Urothelium cell line (cell line): ENCODE measurements around the gene PKNOX2.

Source experiments
- DNase-seq: peaks from one replicate; pipeline ENCODE4 v3.0.0; 2011; ENCODE audit warnings: low spot score, mixed read lengths
- FAIRE-seq: peaks from 2 replicates; lab custom pipeline; 2011; peaks lifted over from hg19 to GRCh38; lab: Jason Lieb, UNC

The PKNOX2 gene

GRCh38 chr11:125164422-125165110, at the start of gene PKNOX2:
Gene PKNOX2 (plus strand): TSS chr11:125164751. CDS start chr11:125351306, 186,555 bp downstream.
- FAIRE-seq (no peak), DNase-seq (peak; percentile 60)

GRCh38 chr11:125117429-125117828, 47.1 kb upstream of the PKNOX2 start:
- FAIRE-seq, result no peak
- DNase-seq, result no peak

DNA sequence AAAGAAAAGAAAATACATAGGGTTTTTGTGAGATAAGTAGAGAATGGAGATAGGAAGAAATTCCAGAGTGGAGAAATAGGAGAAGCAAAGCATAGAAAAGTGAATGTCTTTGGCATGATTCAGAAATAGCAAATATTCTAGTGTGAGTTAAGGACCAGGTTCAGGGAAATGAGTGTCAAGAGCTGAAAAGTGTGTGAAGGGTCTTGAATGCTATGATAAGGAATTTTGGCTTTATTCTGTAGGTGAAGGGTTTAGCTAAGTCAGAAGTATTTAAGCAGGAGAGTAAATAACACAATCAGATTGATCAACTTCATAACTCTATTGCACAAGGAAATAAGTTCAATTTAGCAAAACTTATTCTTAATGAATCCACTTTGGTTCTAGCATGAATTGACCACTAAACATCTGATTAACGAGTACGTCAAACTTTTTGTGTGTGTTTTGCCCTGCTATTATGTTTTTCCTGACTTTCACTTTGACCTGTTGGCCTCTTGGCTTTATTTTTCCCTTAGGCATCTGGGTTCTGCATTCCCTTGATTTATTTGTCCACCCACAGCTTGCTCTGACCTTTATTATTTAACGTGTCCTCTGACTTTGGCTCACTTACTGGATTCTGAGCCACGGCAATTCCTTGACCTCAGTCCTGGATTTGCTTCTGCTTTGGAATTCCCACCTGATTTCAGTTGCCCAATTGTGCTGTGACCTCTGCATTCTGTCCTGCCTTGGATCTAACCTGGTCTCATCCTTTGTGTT, 41.2 kb upstream of the PKNOX2 start:
- no peak for DNase-seq
- FAIRE-seq, result no peak

- peak; percentile 28 for DNase-seq
- no peak for FAIRE-seq
Measured at GRCh38 chr11:125123947-125124617, 40.5 kb upstream of the PKNOX2 start.

DNA sequence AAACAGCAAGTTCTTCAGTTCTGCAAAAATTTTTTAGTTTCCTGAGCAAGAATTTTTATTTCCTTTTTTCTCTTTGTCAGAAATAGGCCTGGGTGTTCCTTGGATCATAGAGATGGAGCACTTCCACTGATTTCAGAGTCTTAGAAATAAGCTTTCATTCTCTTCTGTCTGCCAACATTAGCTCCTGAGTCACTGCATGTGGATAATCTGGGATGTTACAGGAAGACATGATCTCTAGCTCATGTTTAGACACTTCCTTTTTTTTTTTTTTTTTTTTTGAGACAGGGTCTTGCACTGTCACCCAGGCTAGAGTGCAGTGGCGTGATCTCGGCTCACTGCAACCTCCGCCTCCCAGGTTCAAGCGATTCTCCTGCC, 39.9 kb upstream of the PKNOX2 start:
- DNase-seq (no peak), FAIRE-seq (no peak)

- FAIRE-seq (no peak), DNase-seq (no peak)
Measured at GRCh38 chr11:125128450-125128849, 36.1 kb upstream of the PKNOX2 start.

DNA sequence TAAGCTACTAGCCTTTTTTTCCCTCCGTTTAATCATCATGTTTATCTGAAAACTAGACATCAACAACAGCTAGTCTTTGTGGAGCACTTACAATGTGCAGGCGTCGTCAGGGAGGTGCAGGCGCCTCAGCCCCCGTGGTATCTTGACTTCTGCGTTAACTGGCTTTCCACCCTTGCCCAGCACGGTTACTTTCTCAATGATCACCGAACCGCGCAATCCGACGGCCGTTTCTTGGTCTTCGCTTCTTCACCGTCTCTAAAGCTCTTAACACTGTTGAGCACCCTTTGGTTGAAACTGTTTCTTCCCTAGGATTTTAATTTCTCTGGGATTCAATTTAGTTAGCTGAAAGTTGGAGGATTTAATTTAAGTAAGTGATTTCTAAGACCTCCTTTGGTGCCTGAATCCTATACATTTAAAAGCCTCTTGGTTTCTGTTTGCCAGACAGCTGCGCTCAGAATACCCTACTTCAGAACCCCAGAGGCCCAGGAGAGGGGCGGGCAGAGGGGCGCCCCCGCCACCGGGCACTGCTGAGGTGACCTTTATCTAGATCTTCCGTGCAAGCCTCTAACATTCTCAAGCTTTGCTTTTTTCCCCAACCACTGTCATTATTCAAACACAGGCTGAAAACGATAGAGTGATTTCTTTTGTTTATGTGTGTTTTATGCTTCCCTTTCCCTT, 35.1 kb upstream of the PKNOX2 start:
- FAIRE-seq (no peak), DNase-seq (no peak)

DNA sequence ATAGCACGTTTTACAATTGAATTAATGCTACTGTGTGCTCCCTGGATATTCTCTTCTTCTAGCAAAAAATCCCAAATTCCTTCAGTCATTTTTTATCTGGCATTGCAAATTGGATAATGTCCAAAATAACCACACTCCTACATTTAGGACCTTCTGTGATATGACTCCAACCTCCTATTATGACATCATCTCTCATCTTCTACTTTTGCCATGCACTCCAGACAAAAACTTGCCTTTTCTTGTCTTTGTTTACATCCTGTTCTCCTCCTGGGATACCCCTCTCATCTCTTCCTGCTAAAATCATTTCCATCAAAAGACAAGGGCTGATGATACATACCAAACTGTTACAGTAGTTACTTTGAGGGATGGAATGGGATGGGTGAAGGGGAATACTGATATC, 32.5 kb upstream of the PKNOX2 start:
- FAIRE-seq, result no peak
- DNase-seq, result no peak

- FAIRE-seq (no peak), DNase-seq (no peak)
Measured at GRCh38 chr11:125132596-125132995, 32.0 kb upstream of the PKNOX2 start.

GRCh38 chr11:125136001-125136400, 28.6 kb upstream of the PKNOX2 start:
- no peak for DNase-seq
- no peak for FAIRE-seq

DNA sequence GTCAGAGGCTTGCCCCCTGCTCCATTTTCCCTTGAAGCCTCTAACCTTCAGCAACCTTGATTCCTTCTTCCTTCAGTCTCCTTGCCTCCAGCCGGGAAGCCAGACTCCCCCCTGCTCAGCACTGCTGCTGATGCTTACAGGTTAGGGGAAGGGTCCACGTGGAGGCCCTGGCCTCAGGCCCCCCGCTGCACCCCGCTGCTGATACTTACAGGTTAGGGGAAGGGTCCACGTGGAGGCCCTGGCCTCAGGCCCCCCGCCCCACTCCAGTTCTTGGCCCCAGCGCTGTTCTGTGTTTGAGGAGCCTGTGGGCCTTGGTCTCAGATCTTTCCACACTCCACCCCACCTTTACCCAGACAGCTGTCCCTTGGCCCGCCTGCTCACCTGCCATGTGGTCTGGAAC, 25.6 kb upstream of the PKNOX2 start:
- no peak for DNase-seq
- FAIRE-seq, result no peak

DNA sequence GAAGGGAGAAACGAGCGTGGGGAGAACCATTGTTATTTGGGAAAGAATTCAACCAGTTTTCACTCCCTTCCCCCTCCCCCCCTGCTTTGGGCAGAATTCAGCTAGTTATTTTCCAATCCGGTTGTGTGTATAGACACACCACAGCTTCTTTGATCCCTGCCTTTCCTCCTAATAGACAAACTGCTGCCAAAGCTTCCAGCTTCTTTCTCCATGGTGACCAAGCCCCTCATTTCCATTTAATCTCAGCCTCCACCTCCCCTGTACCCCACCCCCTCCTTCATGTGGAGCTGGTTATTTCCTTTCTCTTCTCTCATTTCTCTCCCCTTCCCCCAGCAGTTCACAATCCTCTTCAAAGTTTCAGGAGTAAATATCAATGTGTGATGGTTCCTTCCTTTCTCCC, 24.8 kb upstream of the PKNOX2 start:
- DNase-seq, result no peak
- FAIRE-seq, result no peak

DNA sequence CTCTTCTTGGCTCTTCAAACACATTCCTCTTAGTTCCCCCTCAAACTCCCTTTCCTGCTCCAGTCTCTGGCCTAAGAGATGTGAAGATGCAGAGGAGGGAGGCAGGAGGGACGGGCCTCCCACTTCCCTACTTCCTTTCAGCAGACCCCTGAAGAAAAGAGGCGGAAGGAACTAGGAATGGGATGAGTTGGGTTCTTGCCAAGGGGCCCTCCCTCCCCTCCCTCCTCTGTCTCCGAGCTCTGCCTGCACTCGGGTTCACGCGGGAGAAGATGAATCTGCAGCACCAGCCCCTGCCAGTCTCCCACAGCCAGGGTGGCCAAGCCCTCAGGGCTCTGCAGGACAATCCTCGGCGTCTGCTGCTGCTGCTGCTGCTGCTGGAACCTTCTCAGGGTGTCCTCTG, 24.3 kb upstream of the PKNOX2 start:
- DNase-seq, result no peak
- FAIRE-seq, result no peak

GRCh38 chr11:125141178-125141577, 23.4 kb upstream of the PKNOX2 start:
- FAIRE-seq (no peak), DNase-seq (no peak)

GRCh38 chr11:125141686-125142535, 22.6 kb upstream of the PKNOX2 start:
- DNase-seq, result peak; percentile 59
- FAIRE-seq, result no peak

DNA sequence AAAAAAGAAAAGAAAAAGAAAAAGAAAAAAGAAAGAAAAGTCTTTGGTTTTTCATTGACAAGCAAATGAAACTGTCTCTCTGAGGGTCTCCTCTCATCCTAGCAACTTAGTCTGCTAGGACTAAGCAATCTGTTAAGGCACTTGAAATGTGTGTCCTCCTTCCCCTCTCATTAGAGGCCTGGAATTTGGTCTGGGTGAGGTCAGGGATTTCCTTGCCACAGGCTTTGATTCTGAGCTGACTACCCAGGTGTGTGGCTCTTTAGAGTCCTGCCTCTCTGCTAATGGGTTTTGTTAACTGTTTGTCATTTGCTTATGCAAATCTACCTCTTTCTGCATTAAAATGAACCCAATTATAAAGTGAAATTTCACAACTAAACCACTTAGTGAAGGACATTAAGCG, 18.3 kb upstream of the PKNOX2 start:
- no peak for DNase-seq
- FAIRE-seq, result no peak

GRCh38 chr11:125147280-125147679, 17.3 kb upstream of the PKNOX2 start:
- no peak for DNase-seq
- FAIRE-seq, result no peak

DNA sequence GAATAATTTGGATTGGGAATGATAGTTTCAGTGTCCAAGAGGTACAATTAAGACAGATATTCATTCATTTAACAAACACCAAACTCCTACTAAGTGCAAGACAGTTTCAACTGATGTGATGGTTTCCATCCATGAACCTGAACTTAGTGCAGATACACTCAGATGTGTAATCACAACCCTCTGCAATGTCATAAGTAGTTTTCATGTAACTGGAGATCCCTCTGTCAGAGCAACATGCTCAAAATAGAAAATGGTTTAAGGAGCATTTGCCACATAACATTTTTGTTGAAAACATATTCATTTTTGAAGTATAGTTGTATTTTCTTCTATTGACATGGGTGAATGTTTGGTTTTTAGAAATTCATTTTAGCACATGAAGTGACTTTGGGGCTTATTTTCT, 16.5 kb upstream of the PKNOX2 start:
- DNase-seq, result no peak
- FAIRE-seq, result no peak

- no peak for DNase-seq
- no peak for FAIRE-seq
Measured at GRCh38 chr11:125148743-125149142, 15.8 kb upstream of the PKNOX2 start.

GRCh38 chr11:125153837-125154236, 10.7 kb upstream of the PKNOX2 start:
- DNase-seq (no peak), FAIRE-seq (no peak)
